ENCODE results near the gene MAD1L1.

DNA sequence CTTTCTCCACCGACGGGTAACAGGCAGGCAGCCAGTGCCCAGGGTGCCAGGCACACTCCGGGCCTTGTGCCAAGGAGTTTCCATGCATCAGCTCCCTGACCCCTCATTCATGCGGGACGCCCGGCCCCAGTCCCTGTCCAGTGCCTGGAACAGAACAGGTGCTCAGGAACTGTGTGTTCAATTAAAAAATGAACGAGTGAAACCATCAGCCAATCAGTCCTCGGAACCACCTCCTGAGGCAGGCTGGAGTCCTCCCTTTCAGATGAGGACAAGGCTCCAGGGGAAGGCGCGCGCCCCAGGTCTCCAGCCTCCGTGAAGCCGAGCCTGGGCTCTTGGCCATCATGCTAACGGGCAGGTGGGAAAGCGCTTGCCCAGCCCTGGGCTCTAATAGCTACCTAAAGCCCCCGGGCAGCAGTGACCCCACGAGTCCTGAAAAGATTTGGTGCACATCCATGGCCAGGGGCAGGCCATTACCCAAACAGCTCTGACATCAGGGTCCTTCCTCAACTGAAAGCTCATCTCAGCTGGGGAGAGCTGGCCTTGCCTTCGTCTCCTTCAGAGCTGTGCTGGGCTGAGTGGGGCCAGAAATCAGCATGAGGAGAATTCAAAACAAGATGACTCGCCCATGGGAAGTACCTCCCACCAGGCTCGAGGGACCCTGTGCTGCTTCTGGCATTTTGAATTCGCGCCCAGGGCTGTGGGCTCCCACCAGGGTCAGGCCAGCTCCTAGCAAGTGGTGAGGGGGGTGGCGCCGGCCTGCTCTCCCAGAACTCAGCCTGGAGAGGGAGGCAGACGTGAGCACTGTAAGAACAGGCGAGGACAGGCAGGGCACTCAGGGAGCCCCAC lies 200.5 kb downstream of the MAD1L1 start:
- TF ChIP-seq, protein P1, sequence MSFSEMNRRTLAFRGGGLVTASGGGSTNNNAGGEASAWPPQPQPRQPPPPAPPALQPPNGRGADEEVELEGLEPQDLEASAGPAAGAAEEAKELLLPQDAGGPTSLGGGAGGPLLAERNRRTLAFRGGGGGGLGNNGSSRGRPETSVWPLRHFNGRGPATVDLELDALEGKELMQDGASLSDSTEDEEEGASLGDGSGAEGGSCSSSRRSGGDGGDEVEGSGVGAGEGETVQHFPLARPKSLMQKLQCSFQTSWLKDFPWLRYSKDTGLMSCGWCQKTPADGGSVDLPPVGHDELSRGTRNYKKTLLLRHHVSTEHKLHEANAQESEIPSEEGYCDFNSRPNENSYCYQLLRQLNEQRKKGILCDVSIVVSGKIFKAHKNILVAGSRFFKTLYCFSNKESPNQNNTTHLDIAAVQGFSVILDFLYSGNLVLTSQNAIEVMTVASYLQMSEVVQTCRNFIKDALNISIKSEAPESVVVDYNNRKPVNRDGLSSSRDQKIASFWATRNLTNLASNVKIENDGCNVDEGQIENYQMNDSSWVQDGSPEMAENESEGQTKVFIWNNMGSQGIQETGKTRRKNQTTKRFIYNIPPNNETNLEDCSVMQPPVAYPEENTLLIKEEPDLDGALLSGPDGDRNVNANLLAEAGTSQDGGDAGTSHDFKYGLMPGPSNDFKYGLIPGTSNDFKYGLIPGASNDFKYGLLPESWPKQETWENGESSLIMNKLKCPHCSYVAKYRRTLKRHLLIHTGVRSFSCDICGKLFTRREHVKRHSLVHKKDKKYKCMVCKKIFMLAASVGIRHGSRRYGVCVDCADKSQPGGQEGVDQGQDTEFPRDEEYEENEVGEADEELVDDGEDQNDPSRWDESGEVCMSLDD (tag by site-specific recombination; IDR thresholded peaks at IDR 0.05) = no peak
- TF ChIP-seq, protein P2, sequence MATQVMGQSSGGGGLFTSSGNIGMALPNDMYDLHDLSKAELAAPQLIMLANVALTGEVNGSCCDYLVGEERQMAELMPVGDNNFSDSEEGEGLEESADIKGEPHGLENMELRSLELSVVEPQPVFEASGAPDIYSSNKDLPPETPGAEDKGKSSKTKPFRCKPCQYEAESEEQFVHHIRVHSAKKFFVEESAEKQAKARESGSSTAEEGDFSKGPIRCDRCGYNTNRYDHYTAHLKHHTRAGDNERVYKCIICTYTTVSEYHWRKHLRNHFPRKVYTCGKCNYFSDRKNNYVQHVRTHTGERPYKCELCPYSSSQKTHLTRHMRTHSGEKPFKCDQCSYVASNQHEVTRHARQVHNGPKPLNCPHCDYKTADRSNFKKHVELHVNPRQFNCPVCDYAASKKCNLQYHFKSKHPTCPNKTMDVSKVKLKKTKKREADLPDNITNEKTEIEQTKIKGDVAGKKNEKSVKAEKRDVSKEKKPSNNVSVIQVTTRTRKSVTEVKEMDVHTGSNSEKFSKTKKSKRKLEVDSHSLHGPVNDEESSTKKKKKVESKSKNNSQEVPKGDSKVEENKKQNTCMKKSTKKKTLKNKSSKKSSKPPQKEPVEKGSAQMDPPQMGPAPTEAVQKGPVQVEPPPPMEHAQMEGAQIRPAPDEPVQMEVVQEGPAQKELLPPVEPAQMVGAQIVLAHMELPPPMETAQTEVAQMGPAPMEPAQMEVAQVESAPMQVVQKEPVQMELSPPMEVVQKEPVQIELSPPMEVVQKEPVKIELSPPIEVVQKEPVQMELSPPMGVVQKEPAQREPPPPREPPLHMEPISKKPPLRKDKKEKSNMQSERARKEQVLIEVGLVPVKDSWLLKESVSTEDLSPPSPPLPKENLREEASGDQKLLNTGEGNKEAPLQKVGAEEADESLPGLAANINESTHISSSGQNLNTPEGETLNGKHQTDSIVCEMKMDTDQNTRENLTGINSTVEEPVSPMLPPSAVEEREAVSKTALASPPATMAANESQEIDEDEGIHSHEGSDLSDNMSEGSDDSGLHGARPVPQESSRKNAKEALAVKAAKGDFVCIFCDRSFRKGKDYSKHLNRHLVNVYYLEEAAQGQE (tag by site-specific recombination; IDR thresholded peaks at IDR 0.05) = no peak
- TF ChIP-seq MYNN (tag by site-specific recombination; IDR thresholded peaks at IDR 0.05; ENCODE audit: borderline replicate concordance) = no peak
- no peak for TF ChIP-seq GLI4 (tag by site-specific recombination; IDR thresholded peaks at IDR 0.05)
- no peak for TF ChIP-seq ZNF24 (tag by site-specific recombination; IDR thresholded peaks at IDR 0.05)
- no peak for TF ChIP-seq ZNF114 (tag by site-specific recombination; IDR thresholded peaks at IDR 0.05)
- TF ChIP-seq, protein P3, sequence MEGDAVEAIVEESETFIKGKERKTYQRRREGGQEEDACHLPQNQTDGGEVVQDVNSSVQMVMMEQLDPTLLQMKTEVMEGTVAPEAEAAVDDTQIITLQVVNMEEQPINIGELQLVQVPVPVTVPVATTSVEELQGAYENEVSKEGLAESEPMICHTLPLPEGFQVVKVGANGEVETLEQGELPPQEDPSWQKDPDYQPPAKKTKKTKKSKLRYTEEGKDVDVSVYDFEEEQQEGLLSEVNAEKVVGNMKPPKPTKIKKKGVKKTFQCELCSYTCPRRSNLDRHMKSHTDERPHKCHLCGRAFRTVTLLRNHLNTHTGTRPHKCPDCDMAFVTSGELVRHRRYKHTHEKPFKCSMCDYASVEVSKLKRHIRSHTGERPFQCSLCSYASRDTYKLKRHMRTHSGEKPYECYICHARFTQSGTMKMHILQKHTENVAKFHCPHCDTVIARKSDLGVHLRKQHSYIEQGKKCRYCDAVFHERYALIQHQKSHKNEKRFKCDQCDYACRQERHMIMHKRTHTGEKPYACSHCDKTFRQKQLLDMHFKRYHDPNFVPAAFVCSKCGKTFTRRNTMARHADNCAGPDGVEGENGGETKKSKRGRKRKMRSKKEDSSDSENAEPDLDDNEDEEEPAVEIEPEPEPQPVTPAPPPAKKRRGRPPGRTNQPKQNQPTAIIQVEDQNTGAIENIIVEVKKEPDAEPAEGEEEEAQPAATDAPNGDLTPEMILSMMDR (tag by site-specific recombination; IDR thresholded peaks at IDR 0.05) = no peak
- no peak for TF ChIP-seq ZNF792 (tag by site-specific recombination; IDR thresholded peaks at IDR 0.05)
- no peak for TF ChIP-seq MZF1 (tag by site-specific recombination; IDR thresholded peaks at IDR 0.05; ENCODE audit: borderline replicate concordance)
- TF ChIP-seq ZNF677 (tag by site-specific recombination; IDR thresholded peaks at IDR 0.05) = no peak
- TF ChIP-seq ZBTB1 (tag by site-specific recombination; IDR thresholded peaks at IDR 0.05) = no peak

All from HEK293 (cell line).